ENCODE measurements around the gene HAUS8. TPM values are rescaled to one million over a fixed set of nuclear protein-coding genes. Genes with fewer than 3 reads are reported as not detected.
"Not testable (repeated sequence)": the region's sequence is repeated elsewhere in the genome, so short reads cannot be mapped to it uniquely, and the experiment has no call there.

The HAUS8 gene
- total and polyA plus RNA-seq, 10 donors = 7.7 to 24.5 (median 14.6) TPM

DNA sequence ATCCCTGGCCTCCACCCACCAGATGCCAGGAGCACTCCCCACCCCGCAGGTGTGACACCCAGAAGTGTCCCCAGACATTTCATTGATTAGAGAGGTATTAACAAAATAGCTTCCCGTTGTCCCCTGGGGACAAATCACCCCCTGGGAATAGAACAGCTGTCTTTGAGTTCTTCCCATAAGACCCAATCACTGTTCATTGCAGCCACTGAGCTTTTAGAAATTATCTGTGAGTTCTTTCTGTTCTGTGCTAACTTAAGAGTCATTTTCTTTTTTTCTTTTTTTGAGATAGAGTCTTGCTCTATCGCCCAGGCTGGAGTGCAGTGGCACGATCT lies 33.2 kb upstream of the HAUS8 start:
- Histone ChIP-seq H3K4me3 (peak overlapping the region in 1 of 8 donors; percentile 49), H3K4me1 (peaks cover 47 to 100% (median 99%) of the 10 kb centered on the region in 6 donors), H3K27me3 (replicated peaks in 1 of 7) (no peaks in the 10 kb centered on the region), H3K9me3 (no peaks in the 10 kb centered on the region), H3K27ac (peak overlapping the region; percentile 44 to 93 (median 90)), H3K36me3 (peaks cover 0 to 99% (median 19%) of the 10 kb centered on the region in 6 donors)
- intact Hi-C loops (cut with DNase I; ENCODE audit: low total_unique reads) = no loop called here
- DNase-seq = no peak
- no peak for TF ChIP-seq POLR2A (IDR thresholded peaks at IDR 0.05)
- TF ChIP-seq, protein P1, sequence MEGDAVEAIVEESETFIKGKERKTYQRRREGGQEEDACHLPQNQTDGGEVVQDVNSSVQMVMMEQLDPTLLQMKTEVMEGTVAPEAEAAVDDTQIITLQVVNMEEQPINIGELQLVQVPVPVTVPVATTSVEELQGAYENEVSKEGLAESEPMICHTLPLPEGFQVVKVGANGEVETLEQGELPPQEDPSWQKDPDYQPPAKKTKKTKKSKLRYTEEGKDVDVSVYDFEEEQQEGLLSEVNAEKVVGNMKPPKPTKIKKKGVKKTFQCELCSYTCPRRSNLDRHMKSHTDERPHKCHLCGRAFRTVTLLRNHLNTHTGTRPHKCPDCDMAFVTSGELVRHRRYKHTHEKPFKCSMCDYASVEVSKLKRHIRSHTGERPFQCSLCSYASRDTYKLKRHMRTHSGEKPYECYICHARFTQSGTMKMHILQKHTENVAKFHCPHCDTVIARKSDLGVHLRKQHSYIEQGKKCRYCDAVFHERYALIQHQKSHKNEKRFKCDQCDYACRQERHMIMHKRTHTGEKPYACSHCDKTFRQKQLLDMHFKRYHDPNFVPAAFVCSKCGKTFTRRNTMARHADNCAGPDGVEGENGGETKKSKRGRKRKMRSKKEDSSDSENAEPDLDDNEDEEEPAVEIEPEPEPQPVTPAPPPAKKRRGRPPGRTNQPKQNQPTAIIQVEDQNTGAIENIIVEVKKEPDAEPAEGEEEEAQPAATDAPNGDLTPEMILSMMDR (IDR thresholded peaks at IDR 0.05 in 8 of 11, conservative IDR thresholded peaks at IDR 0.05 in 3 of 11) = no peak
- no peak for TF ChIP-seq POLR2AphosphoS5 (IDR thresholded peaks at IDR 0.05)
- 58 to 78% (median 74%) methylated on average over 4 of the region's 4 CpGs for WGBS, 5 donors

DNA sequence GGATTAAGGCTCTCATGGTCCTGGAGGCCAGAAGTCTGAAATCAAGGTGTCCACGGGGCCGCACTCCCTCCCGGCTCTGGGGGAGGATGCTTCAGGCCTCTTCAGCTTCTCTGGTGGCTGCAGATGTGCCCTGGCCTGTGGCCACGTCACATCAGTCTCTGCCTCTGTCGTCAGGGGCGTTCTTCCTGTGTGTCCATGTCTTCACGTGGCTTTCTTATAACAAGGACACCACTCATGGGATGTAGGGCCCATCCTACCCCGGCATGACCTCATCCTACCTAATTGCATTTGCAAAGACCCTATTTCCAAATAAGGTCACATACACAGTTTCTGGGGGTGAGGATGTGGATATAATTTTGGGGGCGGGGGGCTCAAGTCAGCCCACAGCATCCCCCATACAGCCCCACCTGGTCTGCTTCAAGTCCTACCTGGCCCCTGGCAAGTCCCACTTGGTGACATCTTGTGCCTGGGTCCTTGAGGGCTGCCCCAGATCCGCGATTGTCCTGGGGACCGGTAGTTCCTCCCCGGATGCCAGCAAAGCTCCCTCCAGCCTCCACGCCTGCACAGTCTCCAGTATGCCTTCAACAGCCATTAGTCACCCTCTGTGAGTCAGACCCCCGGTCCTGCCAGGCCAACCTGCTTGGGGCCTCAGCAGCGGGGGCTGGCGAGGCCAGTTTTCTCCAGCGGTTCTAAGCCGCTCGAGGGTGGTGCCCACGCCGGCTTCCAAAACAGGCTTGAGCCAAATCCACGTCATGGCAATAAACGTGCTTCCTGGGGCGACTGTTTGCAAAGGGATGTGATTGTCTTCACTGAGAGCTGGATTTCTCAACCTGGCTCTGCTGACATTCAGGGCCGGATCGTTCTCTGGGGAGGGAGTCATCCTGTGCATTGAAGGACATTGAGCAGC lies 32.5 kb upstream of the HAUS8 start:
- intact Hi-C loops (cut with DNase I; ENCODE audit: low total_unique reads) = no loop called here
- DNase-seq = peak; percentile 84
- H3K4me3 ChIP-seq = peak overlapping the region in 1 of 8 donors; percentile 49
- no peaks in the 10 kb centered on the region for H3K27me3 ChIP-seq (replicated peaks in 1 of 7)
- H3K36me3 ChIP-seq = peaks cover 0 to 99% (median 26%) of the 10 kb centered on the region in 6 donors
- peak overlapping the region; percentile 44 to 93 (median 90) for H3K27ac ChIP-seq
- peaks cover 47 to 100% (median 96%) of the 10 kb centered on the region in 6 donors for H3K4me1 ChIP-seq
- no peak for TF ChIP-seq POLR2A (IDR thresholded peaks at IDR 0.05)
- peak; percentile 53 to 79 (median 71) for TF ChIP-seq POLR2AphosphoS5 (IDR thresholded peaks at IDR 0.05)
- TF ChIP-seq, protein P1 (IDR thresholded peaks at IDR 0.05 in 8 of 11, conservative IDR thresholded peaks at IDR 0.05 in 3 of 11) = no peak
- H3K9me3 ChIP-seq = peaks cover 0 to 6% (median 0%) of the 10 kb centered on the region in 8 donors
- 41 to 71% (median 54%) methylated on average over 22 to 27 of the region's 27 CpGs for WGBS, 5 donors

DNA sequence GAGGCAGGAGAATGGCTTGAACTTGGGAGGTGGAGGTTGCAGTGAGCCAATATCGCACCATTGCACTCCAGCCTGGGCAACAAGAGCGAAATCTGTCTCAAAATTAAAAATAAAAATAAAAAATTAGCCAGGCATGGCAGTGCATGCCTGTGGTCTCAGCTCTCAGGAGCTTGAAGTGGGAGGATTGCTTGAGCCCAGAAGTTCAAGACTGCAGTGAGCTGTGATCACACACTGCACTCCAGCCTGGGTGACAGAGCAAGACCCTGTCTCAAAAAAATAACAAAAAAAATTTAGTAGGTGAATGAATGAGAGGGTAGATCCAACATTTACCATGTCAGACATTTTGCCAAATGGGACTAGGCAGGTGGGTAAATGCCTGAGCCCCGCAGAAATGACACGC lies 31.7 kb upstream of the HAUS8 start:
- H3K27me3 ChIP-seq (replicated peaks in 1 of 7); DNase-seq; intact Hi-C loops (cut with DNase I; ENCODE audit: low total_unique reads); H3K9me3 ChIP-seq: not testable (repeated sequence)
- H3K4me1 ChIP-seq = peaks cover 47 to 100% (median 87%) of the 10 kb centered on the region in 6 donors
- 85 to 95% (median 89%) methylated on average over 4 of the region's 4 CpGs for WGBS, 5 donors
- H3K27ac ChIP-seq = peak overlapping the region; percentile 42 to 93 (median 90)
- H3K4me3 ChIP-seq = peak overlapping the region in 1 of 8 donors; percentile 49
- H3K36me3 ChIP-seq = peaks cover 4 to 99% (median 30%) of the 10 kb centered on the region in 6 donors

- H3K27ac ChIP-seq = peak overlapping the region in 6 of 8 donors; percentile 9 to 93 (median 88)
- TF ChIP-seq, protein P1 (IDR thresholded peaks at IDR 0.05 in 8 of 11, conservative IDR thresholded peaks at IDR 0.05 in 3 of 11) = no peak
- peak in 1 of 3 donors; percentile 16 for TF ChIP-seq POLR2AphosphoS5 (IDR thresholded peaks at IDR 0.05)
- peaks cover 0 to 6% (median 0%) of the 10 kb centered on the region in 8 donors for H3K9me3 ChIP-seq
- WGBS, 5 donors = 27 to 47% (median 42%) methylated on average over 3 of the region's 3 CpGs
- H3K4me1 ChIP-seq = peaks cover 36 to 100% (median 84%) of the 10 kb centered on the region in 6 donors
- intact Hi-C loops (cut with DNase I; ENCODE audit: low total_unique reads) = no loop called here
- peaks cover 6 to 100% (median 35%) of the 10 kb centered on the region in 6 donors for H3K36me3 ChIP-seq
- no peaks in the 10 kb centered on the region for H3K27me3 ChIP-seq (replicated peaks in 1 of 7)
- DNase-seq = no peak
- H3K4me3 ChIP-seq = no peak overlapping the region
Observed at GRCh38 chr19:17105556-17105955, 30.3 kb upstream of the HAUS8 start.
